Psoas muscle (tissue), 8 donors: ENCODE data around the gene GJC2. TPM values are rescaled to one million over a fixed set of nuclear protein-coding genes. Genes with fewer than 3 reads are reported as not detected.
A peak's percentile ranks its signal among the peaks of the same experiment; 100 is the strongest.

Experiments
- ATAC-seq, 4 donors: fragments of 200-7000 bp; cut with Tn5 transposase; one replicate each; pipeline ENCODE4 v1.9.1; 2020; ENCODE audit warnings: moderate library complexity in 3 of 4, mild to moderate bottlenecking in 2 of 4
- DNase-seq, 2 donors: peaks; one replicate each; pipeline ENCODE4 v3.0.0-alpha.2; 2020
- H3K27ac ChIP-seq: fragments of 200-600 bp; one replicate; pipeline ENCODE4 v1.8.0; 2022
- H3K27me3 ChIP-seq, 3 donors: fragments of 200-600 bp in 1 of 3; one replicate each; pipeline versions ENCODE4 v1.6.1 to v1.8.0; 2013 to 2022; ENCODE audit warnings: low read length in 2 of 3, mild to moderate bottlenecking in 2 of 3, moderate library complexity in 1 of 3; ENCODE audit not compliant: insufficient read depth in 3 of 3
- H3K36me3 ChIP-seq, 2 donors: fragments of 200-600 bp in 1 of 2; one replicate each; pipeline versions ENCODE4 v1.6.1 to v1.8.0; 2013 to 2022; ENCODE audit warnings: low read depth in 1 of 2, mild to moderate bottlenecking in 1 of 2, moderate library complexity in 1 of 2; ENCODE audit not compliant: insufficient read depth in 1 of 2
- H3K4me1 ChIP-seq: fragments of 200-600 bp; one replicate; pipeline ENCODE4 v1.8.0; 2022
- H3K4me3 ChIP-seq: fragments of 200-600 bp; one replicate; pipeline ENCODE4 v1.8.0; 2022; ENCODE audit warnings: mild to moderate bottlenecking
- H3K9me3 ChIP-seq: fragments of 200-600 bp; one replicate; pipeline ENCODE4 v1.8.0; 2022
- CTCF ChIP-seq: fragments of 200-600 bp; IDR thresholded peaks from one replicate; pipeline ENCODE4 v1.8.0; 2022; ENCODE audit warnings: antibody characterized with exemption
- WGBS, 3 donors: extraction: QIAGEN DNeasy Blood & Tissue Kit; methylation state at CpG; one replicate each; pipeline versions ENCODE4 v1.1.6 to v1.1.7; 2013; 5-methylcytosine and 5-hydroxymethylcytosine counted together
- intact Hi-C, 2 donors: fragments of 100-400 bp; cut with DNase I; formaldehyde crosslinking; loops; one replicate each; pipeline versions ENCODE4 v1.11.0 to v1.14.2; 2022
- polyA plus RNA-seq, 3 donors: library from polyadenylated mRNA; stranded (reverse); fragments of 200-250 nt; gene quantifications; one replicate each; pipeline ENCODE4 v1.2.3, GENCODE V29; 2013
- total RNA-seq, 4 donors: library from RNA; stranded (reverse); fragmentation: NEBNext Ultra II Directional in 2 of 4; extraction: Animal tissue kit (Norgen Biotek cat#: 25700) in 2 of 4; gene quantifications; one replicate each; pipeline versions ENCODE4 v1.2.1 to v1.2.4, GENCODE V29; 2021 to 2023
- donor health status: healthy with polysubstance abuse.
- donor health status: DM: no; HTN: no; CAD: no; lungs with moderate emphysema.
- donor health status: Bipolar disorder and iron deficiency.
- donor health status: healthy.
- donor health status: DM: yes; HTN: yes; CAD: no.
- donor health status: DM: no; HTN: no; CAD: no.
- donor health status: DM: no; HTN: no; CAD: no.
- donor health status: DM: yes; HTN: yes; CAD: no.

The GJC2 gene
- total and polyA plus RNA-seq, 7 donors: 0.19 to 0.92 (median 0.40) TPM

GRCh38 chr1:228142701-228143136 lies 7.0 kb upstream of the GJC2 start:
- peak overlapping the region; percentile 89 for H3K4me3 ChIP-seq
- intact Hi-C loops: no loop called here
- peak overlapping the region; percentile 97 for H3K27ac ChIP-seq
- peak in 1 of 2 donors; percentile 50 for DNase-seq
- ATAC-seq: no peak
- no peaks in the 10 kb centered on the region for H3K9me3 ChIP-seq
- WGBS, 3 donors: 42 to 59% (median 44%) methylated on average over 11 of the region's 11 CpGs
- no peak for TF ChIP-seq CTCF
- H3K36me3 ChIP-seq: peaks cover 7 to 21% of the 10 kb centered on the region in 2 donors
- peaks cover 30% of the 10 kb centered on the region for H3K4me1 ChIP-seq
- H3K27me3 ChIP-seq: no peaks in the 10 kb centered on the region

DNA sequence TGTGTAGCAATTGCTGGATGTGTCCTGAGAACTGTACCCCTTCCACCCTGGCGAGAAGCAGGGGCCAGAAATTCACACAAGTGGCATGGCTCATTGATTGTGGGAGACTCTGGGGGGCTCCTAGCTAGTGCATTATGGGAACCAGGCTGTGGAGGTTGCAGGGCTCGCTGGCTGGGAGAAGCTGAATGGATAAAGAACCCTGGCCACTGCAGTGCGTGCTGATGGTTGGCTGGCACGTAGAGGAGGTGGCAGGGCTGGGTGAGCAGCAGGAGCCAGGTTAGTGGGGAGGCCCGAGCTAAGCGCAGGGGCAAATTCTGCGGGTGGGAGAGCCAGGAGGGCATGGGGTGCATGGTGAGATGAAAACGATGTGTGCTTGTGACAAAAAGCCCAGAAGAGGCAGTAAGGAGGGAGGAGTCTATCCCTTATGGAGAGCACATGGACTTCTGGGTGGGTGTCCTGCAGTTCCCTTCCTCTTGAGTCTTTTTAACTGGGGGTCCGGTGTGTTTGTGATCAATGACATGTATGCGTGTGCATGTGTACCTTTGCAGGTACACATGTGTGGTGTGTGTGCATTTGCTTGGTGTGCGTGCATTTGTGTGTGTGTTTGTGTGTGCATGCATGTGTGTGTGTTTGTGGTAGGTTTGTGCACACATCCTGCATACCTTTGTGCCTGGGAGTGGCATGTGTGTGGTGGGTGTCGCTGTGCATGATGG lies 6.1 kb upstream of the GJC2 start:
- peaks cover 7 to 30% of the 10 kb centered on the region in 2 donors for H3K36me3 ChIP-seq

GRCh38 chr1:228144193-228144992 lies 5.3 kb upstream of the GJC2 start:
- DNase-seq: no peak
- H3K4me3 ChIP-seq: no peak overlapping the region
- TF ChIP-seq CTCF: no peak
- H3K4me1 ChIP-seq: peaks cover 30% of the 10 kb centered on the region
- H3K27me3 ChIP-seq: no peaks in the 10 kb centered on the region
- H3K27ac ChIP-seq: no peak overlapping the region
- ATAC-seq: no peak
- peaks cover 7 to 34% of the 10 kb centered on the region in 2 donors for H3K36me3 ChIP-seq
- WGBS, 3 donors: 79 to 81% (median 81%) methylated on average over 16 of the region's 16 CpGs
- no peaks in the 10 kb centered on the region for H3K9me3 ChIP-seq
- intact Hi-C loops: no loop called here

More for the DNA sequence above, 6.1 kb upstream of the GJC2 start:
- DNase-seq (no peak), ATAC-seq (no peak)
- Histone ChIP-seq H3K9me3 (no peaks in the 10 kb centered on the region), H3K4me3 (no peak overlapping the region), H3K27me3 (no peaks in the 10 kb centered on the region), H3K27ac (no peak overlapping the region), H3K4me1 (peaks cover 30% of the 10 kb centered on the region)
- TF ChIP-seq CTCF: no peak
- intact Hi-C loops: no loop called here
- WGBS, 3 donors: 87 to 91% (median 88%) methylated on average over 12 of the region's 12 CpGs

DNA sequence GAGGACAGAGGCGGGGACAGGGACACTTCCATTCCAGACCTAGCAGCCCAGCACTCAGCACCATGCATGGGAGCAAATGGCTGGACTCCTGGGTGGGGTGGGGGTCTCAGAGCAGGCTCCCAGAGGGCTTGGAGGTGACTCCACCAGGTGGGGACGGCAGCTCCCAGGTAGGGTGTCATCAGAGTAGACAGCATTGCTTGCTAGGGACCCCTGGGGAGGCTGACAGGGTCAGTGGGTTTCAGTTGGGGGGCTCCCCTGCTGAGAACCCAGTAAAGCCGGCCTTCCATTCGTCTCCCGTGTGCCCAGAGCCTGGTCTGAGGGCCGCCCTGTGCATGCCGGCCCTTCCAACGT lies 4.8 kb upstream of the GJC2 start:
- H3K27ac ChIP-seq: no peak overlapping the region
- H3K9me3 ChIP-seq: no peaks in the 10 kb centered on the region
- H3K27me3 ChIP-seq: no peaks in the 10 kb centered on the region
- H3K4me1 ChIP-seq: peaks cover 30% of the 10 kb centered on the region
- peaks cover 7 to 37% of the 10 kb centered on the region in 2 donors for H3K36me3 ChIP-seq
- no peak overlapping the region for H3K4me3 ChIP-seq
- intact Hi-C loops: no loop called here
- no peak for TF ChIP-seq CTCF
- 85 to 93% (median 89%) methylated on average over 8 of the region's 8 CpGs for WGBS, 3 donors
- ATAC-seq (no peak), DNase-seq (no peak)
